ENCODE results near the gene TMEM59L. TPM values are rescaled to one million over a fixed set of nuclear protein-coding genes. Genes with fewer than 3 reads are reported as not detected.

TMEM59L gene
- total RNA-seq, 3 donors from 2014 or later, result 1.2 to 2.3 TPM; not detected in 1

DNA sequence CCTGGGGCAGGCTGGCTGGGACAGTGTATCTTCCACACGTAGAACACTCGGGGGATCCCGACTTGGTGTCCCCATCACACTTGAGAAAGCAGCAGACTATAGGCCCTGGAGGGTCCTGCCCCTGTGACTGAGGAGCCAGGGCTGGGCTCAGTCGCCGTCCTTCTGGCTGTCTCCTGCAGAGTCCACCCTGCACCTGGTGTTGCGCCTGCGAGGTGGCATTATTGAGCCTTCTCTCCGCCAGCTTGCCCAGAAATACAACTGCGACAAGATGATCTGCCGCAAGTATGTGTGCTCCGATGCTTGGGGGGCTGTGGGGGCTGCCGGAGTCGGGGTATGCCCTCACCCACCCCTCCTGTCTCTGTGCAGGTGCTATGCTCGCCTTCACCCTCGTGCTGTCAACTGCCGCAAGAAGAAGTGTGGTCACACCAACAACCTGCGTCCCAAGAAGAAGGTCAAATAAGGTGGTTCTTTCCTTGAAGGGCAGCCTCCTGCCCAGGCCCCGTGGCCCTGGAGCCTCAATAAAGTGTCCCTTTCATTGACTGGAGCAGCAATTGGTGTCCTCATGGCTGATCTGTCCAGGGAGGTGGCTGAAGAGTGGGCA lies 37.9 kb upstream of the TMEM59L start:
- H3K36me3 ChIP-seq, result peaks cover 7% of the 10 kb centered on the region
- no peaks in the 10 kb centered on the region for H3K27me3 ChIP-seq
- no peak for DNase-seq (ENCODE audit: low spot score in 2 of 2)
- no peaks in the 10 kb centered on the region for H3K9me3 ChIP-seq
- H3K27ac ChIP-seq, result no peak overlapping the region
- no peak for TF ChIP-seq POLR2A (IDR thresholded peaks at IDR 0.05)
- TF ChIP-seq POLR2AphosphoS5 (IDR thresholded peaks at IDR 0.05), result no peak
- TF ChIP-seq, protein P1, sequence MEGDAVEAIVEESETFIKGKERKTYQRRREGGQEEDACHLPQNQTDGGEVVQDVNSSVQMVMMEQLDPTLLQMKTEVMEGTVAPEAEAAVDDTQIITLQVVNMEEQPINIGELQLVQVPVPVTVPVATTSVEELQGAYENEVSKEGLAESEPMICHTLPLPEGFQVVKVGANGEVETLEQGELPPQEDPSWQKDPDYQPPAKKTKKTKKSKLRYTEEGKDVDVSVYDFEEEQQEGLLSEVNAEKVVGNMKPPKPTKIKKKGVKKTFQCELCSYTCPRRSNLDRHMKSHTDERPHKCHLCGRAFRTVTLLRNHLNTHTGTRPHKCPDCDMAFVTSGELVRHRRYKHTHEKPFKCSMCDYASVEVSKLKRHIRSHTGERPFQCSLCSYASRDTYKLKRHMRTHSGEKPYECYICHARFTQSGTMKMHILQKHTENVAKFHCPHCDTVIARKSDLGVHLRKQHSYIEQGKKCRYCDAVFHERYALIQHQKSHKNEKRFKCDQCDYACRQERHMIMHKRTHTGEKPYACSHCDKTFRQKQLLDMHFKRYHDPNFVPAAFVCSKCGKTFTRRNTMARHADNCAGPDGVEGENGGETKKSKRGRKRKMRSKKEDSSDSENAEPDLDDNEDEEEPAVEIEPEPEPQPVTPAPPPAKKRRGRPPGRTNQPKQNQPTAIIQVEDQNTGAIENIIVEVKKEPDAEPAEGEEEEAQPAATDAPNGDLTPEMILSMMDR (IDR thresholded peaks at IDR 0.05), result no peak
- no peak overlapping the region for H3K4me3 ChIP-seq
- H3K4me1 ChIP-seq, result peaks cover 10 to 14% of the 10 kb centered on the region in 2 donors
- intact Hi-C loops (cut with DNase I; ENCODE audit: low total_unique reads), result no loop called here

DNA sequence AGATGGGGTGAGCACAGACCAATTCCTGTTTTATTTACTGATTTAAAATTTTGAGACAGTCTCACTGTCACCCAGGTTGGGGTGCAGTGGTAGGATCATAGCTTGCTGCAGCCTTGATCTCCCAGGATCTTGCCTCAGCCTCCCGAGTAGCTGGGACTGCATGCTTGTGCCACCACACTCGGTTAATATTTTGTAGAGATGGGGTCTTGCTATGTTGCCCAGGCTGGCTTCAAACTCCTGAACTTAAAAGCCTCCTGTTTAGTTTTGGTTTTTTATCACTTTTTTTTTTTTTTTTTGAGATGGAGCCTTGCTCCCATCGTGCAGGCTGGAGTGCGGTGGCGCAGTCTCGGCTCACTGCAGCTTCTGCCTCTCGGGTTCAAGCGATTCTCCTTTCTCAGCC lies 36.3 kb upstream of the TMEM59L start:
- peaks cover 10 to 14% of the 10 kb centered on the region in 2 donors for H3K4me1 ChIP-seq
- H3K36me3 ChIP-seq, result peaks cover 7% of the 10 kb centered on the region
- H3K4me3 ChIP-seq, result no peak overlapping the region
- DNase-seq (ENCODE audit: low spot score in 2 of 2), result no peak
- no peak for TF ChIP-seq POLR2AphosphoS5 (IDR thresholded peaks at IDR 0.05)
- TF ChIP-seq, protein P1 (IDR thresholded peaks at IDR 0.05), result no peak
- H3K27me3 ChIP-seq, result no peaks in the 10 kb centered on the region
- H3K27ac ChIP-seq, result no peak overlapping the region
- H3K9me3 ChIP-seq, result no peaks in the 10 kb centered on the region
- intact Hi-C loops (cut with DNase I; ENCODE audit: low total_unique reads), result no loop called here

GRCh38 chr19:18577365-18577914 lies 35.2 kb upstream of the TMEM59L start:
- DNase-seq (ENCODE audit: low spot score in 2 of 2), result no peak
- Histone ChIP-seq H3K4me1 (peaks cover 10 to 12% of the 10 kb centered on the region in 2 donors), H3K27ac (no peak overlapping the region), H3K4me3 (no peak overlapping the region), H3K9me3 (no peaks in the 10 kb centered on the region), H3K27me3 (no peaks in the 10 kb centered on the region), H3K36me3 (peaks cover 7% of the 10 kb centered on the region)
- intact Hi-C loops (cut with DNase I; ENCODE audit: low total_unique reads), result no loop called here
- TF ChIP-seq POLR2A (IDR thresholded peaks at IDR 0.05) (no peak), POLR2AphosphoS5 (IDR thresholded peaks at IDR 0.05) (no peak)
- TF ChIP-seq, protein P1 (IDR thresholded peaks at IDR 0.05), result no peak

DNA sequence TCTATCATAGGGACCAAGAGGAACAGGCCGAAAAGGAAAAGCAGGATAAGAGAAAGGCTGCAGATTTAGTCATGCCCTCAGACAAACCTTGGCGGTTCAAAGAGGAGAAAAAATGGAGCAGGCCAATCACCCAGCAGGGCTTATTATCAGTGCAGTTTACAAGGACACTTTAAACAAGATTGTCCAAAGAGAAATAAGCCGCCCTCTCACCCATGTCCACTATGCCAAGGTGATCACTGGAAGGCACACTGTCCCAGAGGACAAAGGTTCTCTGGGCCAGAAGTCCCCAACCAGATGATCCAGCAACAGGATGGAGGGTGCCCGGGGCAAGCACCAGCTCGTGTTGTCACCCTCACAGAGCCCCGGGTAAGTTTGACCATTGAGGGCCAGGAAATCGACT lies 32.4 kb upstream of the TMEM59L start:
- H3K36me3 ChIP-seq, result peaks cover 2% of the 10 kb centered on the region
- no peak for TF ChIP-seq POLR2AphosphoS5 (IDR thresholded peaks at IDR 0.05)
- no peak for TF ChIP-seq POLR2A (IDR thresholded peaks at IDR 0.05)
- TF ChIP-seq, protein P1 (IDR thresholded peaks at IDR 0.05), result no peak
- no peaks in the 10 kb centered on the region for H3K9me3 ChIP-seq
- DNase-seq (ENCODE audit: low spot score in 2 of 2), result no peak
- no peak overlapping the region for H3K4me3 ChIP-seq
- intact Hi-C loops (cut with DNase I; ENCODE audit: low total_unique reads), result no loop called here
- no peaks in the 10 kb centered on the region for H3K4me1 ChIP-seq
- H3K27ac ChIP-seq, result no peak overlapping the region
- no peaks in the 10 kb centered on the region for H3K27me3 ChIP-seq

GRCh38 chr19:18586306-18586705 lies 26.4 kb upstream of the TMEM59L start:
- Histone ChIP-seq H3K4me1 (peaks cover 0 to 12% of the 10 kb centered on the region in 2 donors), H3K27ac (no peak overlapping the region), H3K9me3 (no peaks in the 10 kb centered on the region), H3K4me3 (no peak overlapping the region), H3K27me3 (no peaks in the 10 kb centered on the region), H3K36me3 (no peaks in the 10 kb centered on the region)
- TF ChIP-seq, protein P1 (IDR thresholded peaks at IDR 0.05), result no peak
- no peak for TF ChIP-seq POLR2AphosphoS5 (IDR thresholded peaks at IDR 0.05)
- no peak for TF ChIP-seq POLR2A (IDR thresholded peaks at IDR 0.05)
- no peak for DNase-seq (ENCODE audit: low spot score in 2 of 2)
- intact Hi-C loops (cut with DNase I; ENCODE audit: low total_unique reads), result no loop called here

All from breast epithelium (tissue), 4 donors.